Measurements from ENCODE around the gene ATP6V0E2. TPM values are rescaled to one million over a fixed set of nuclear protein-coding genes. Genes with fewer than 3 reads are reported as not detected.

ATP6V0E2 gene
- total RNA-seq, 1 donor from 2014 or later: 3.6 TPM

Other genes starting within 250 kb of the ATP6V0E2 start
- gene ZNF467, start 100.4 kb upstream of the ATP6V0E2 start, total RNA-seq: 3.6 TPM
- gene ZNF862, start 35.6 kb upstream of the ATP6V0E2 start, total RNA-seq: 7.3 TPM